Measurements from ENCODE around the gene SNAI3.
A peak's percentile ranks its signal among the peaks of the same experiment; 100 is the strongest.

SNAI3 gene

GRCh38 chr16:88665148-88665547 is 21.2 kb downstream of the SNAI3 start:
- no peak for DNase-seq

DNA sequence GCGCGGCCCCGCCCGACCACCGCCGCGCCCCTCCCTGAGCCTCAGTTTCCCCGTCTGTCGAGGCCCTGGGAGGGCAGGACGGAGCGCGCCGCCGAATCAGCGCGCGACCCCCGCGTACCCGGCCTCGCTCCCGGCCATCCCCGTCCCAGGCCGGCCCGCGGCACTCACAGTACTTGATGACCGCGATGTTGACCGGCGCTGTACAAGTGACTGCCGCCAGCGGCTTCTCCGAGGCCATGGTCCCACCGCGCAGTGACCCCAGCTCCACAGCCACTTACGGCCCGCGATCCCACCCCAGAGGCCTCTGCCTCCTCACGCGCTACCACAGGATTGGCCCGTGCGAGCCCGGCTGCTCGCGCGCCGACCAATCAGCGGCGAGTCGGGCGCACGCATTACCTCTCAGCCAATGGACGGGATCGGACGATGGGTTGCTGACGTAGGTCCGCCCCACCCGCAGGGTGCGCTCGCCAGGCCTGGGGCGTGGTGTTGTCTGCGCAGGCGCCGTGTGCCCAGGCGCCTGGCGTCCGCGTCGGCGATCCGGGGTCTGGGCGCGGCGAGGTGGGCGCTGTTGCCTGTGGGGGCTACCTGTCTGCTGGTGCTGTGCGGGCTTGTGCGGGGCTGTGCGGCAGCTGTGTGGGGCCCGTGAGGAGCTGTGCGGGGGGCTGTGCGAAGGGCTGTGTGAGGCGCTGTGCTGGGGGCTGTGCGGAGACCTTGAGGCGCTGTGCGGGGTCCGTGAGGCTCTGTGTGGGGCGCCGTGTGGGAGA is 23.3 kb downstream of the SNAI3 start, which contains the start of gene MVD:
TSS of gene MVD (minus strand) at position 249 of the 764 bp plus-strand sequence. CDS start at position 238, 11 bp downstream.
- DNase-seq, result peak; percentile 99

- peak; percentile 33 for DNase-seq
These were observed 24.0 kb downstream of the SNAI3 start for GRCh38 chr16:88662222-88662842.

GRCh38 chr16:88661468-88661867 is 24.8 kb downstream of the SNAI3 start:
- DNase-seq, result no peak

- no peak for DNase-seq
These were observed 27.1 kb downstream of the SNAI3 start for GRCh38 chr16:88659160-88659559.

- no peak for DNase-seq
These were observed 27.6 kb downstream of the SNAI3 start for GRCh38 chr16:88658714-88659113.

DNA sequence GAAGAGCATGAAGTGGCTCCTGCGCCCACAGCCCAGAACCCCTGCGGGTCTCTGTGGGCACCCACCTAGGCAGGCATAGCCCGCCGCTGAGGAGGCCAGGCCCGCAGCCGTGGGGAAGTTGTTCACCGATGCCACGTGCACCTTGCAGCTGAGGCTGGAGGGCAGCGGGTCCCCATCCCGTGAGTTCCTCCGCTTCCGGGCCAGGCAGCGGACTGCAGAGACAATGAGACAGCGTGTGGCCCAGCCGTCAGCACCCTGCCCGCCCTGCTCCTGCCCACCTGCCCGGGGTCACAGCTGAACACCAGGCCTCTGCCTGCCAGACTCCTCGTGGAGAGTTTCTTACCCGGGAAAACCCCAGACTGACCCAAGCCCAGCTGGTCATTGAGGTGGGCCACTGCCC is 28.9 kb downstream of the SNAI3 start:
- DNase-seq, result no peak

- DNase-seq, result no peak
These were observed 29.9 kb downstream of the SNAI3 start for GRCh38 chr16:88656291-88656980.

- no peak for DNase-seq
These were observed 30.5 kb downstream of the SNAI3 start for GRCh38 chr16:88655733-88656281.

- DNase-seq, result no peak
These were observed 31.1 kb downstream of the SNAI3 start for GRCh38 chr16:88655053-88655732.

- no peak for DNase-seq
These were observed 31.8 kb downstream of the SNAI3 start for GRCh38 chr16:88654363-88655052.

DNA sequence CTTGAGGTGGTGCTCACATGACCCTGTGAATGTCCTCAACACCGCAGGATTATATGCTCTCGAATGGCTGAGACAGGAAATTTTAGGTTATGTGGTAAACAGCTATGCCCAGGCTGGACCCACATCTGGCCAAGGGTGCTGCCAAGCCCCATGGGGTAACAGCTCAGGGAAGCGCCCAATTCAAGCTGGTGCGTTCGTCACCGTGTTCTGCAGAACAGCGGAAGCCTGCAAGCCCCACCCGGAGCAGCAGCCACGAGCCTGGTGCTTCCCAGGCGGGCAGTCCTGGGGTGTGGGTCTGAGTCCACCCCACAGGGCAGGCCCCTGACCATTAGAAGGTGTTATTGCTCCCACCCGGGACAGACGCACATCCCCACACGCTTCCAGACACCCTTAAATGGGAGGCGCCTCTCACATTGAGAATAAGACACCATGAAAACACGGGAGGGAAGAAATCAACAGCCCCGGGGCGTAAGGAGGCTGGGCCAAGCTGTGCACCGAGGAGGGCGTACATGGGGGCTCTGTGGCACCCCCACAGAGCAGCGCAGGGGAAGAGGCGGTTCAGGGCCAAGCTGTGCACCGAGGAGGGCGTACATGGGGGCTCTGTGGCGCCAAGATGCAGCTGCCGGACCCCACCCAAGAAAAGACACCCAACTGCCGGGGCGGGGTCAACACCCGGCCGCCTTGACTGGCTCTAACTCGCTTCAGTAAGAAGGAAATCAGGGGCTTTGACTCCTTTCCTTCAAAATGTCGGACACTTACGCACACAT is 32.5 kb downstream of the SNAI3 start:
- no peak for DNase-seq

- DNase-seq, result no peak
These were observed 33.2 kb downstream of the SNAI3 start for GRCh38 chr16:88653101-88653500.

GRCh38 chr16:88652762-88653063 is 33.6 kb downstream of the SNAI3 start:
- no peak for DNase-seq

- no peak for DNase-seq
These were observed 34.1 kb downstream of the SNAI3 start for GRCh38 chr16:88651989-88652761.

- DNase-seq, result peak; percentile 61
These were observed 34.9 kb downstream of the SNAI3 start for GRCh38 chr16:88651276-88651988.

- peak; percentile 91 for DNase-seq
These were observed 35.5 kb downstream of the SNAI3 start, which contains the start of gene CYBA for GRCh38 chr16:88650749-88651275. Gene CYBA (minus strand): TSS chr16:88651053. CDS start chr16:88651013, 40 bp downstream.

DNA sequence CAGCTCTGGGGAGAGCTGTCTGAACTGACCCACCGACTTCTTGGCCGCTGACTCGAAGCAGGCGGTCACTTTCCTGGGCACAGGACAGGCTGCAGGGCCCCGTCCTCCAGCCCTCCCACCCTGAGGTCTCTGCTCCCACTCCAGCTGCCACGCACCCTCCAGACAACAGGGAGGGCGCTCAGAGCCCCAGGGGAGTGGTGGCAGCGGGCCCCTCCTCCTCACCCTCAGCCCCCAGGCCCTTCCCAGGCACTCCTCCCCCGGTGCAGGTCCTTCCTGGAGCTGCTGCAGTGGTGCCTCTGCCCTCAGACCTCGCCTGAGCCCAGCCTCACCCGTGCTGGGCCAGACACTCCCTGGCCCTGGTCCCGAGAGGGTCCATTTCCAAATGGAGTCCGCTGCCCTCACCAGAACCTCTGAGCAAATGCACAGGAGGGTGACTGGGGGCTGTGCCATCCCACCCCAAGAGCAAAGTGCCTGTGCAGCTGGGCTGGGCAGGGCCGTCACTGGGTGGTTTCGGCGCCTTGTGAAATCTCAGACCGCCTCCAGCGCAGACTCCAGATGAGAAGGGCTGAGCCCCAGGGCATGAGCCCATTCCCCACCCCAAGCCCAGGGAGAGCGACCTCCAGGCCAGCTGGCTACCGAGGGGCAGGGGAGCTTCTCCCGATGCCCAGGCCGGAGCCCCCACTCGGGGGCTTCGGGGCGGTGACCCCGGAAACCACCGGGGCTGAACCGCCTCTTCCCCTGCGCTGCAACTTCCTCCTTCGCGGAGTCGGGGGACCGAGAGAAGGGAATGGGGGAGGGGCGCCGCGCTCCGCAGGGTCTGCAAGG is 36.2 kb downstream of the SNAI3 start:
- DNase-seq, result peak; percentile 74

Measured in hematopoietic multipotent progenitor cell treated with erythropoietin and hydrocortisone succinate and interleukin-3 and kit ligand, for 4 days (in vitro differentiated cells).